K562 treated with DMSO at 1 percent for 4 hours (cell line): ENCODE data around the gene ENHO. TPM values are rescaled to one million over a fixed set of nuclear protein-coding genes. Genes with fewer than 3 reads are reported as not detected.

Source experiments
- total RNA-seq: library from RNA; unstranded; fragments of 300-600 nt; gene quantifications from 2 replicates; pipeline ENCODE4 v1.2.3, GENCODE V29; 2022; ENCODE audit not compliant: insufficient read depth

The ENHO gene
- not detected in 2 replicates for total RNA-seq

GRCh38 chr9:34522971-34523797 is at the start of gene ENHO:
Gene ENHO (minus strand): TSS chr9:34522990. CDS start chr9:34521695, 1,295 bp downstream.

Other genes starting within 250 kb of the ENHO start
- 2.6 and 3.1 TPM in 2 replicates for gene KIF24, start 193.7 kb downstream of the ENHO start, total RNA-seq
- gene NUDT2, start 193.4 kb downstream of the ENHO start, total RNA-seq: 13.2 and 17.4 TPM in 2 replicates
- 0.76 and 0.77 TPM in 2 replicates for gene MYORG, start 146.1 kb downstream of the ENHO start, total RNA-seq
- gene FAM219A, start 64.4 kb downstream of the ENHO start, total RNA-seq: 7.3 and 12.3 TPM in 2 replicates
- gene DNAI1, start 64.2 kb downstream of the ENHO start, total RNA-seq: not detected in 2 replicates
- gene CNTFR, start 66.7 kb upstream of the ENHO start, total RNA-seq: not detected in 2 replicates
- 28.1 and 32.3 TPM in 2 replicates for gene RPP25L, start 89.1 kb upstream of the ENHO start, total RNA-seq
- gene DCTN3, start 97.5 kb upstream of the ENHO start, total RNA-seq: 82.4 and 87.5 TPM in 2 replicates
- gene ARID3C, start 106.1 kb upstream of the ENHO start, total RNA-seq: 0.50 TPM in 1 of 2 replicates, not detected in the other
- 39.5 and 48.9 TPM in 2 replicates for gene SIGMAR1, start 114.8 kb upstream of the ENHO start, total RNA-seq
- 13.8 and 16.8 TPM in 2 replicates for gene GALT, start 123.7 kb upstream of the ENHO start, total RNA-seq
- 6.5 and 6.8 TPM in 2 replicates for gene IL11RA, start 129.2 kb upstream of the ENHO start, total RNA-seq
- 2.2 TPM in 1 of 2 replicates, not detected in the other for gene CCL27, start 139.7 kb upstream of the ENHO start, total RNA-seq
- gene CCL19, start 168.3 kb upstream of the ENHO start, total RNA-seq: not detected in 2 replicates
- gene CCL21, start 187.1 kb upstream of the ENHO start, total RNA-seq: not detected in 2 replicates